Heart left ventricle (tissue), 16 donors: Measurements from ENCODE around the gene KMT5B. TPM values are rescaled to one million over a fixed set of nuclear protein-coding genes. Genes with fewer than 3 reads are reported as not detected.

Experiments used
- ATAC-seq, 4 donors: fragments of 200-7000 bp; cut with Tn5 transposase; one replicate each; pipeline ENCODE4 v1.9.1; 2020 to 2022; ENCODE audit warnings: moderate library complexity in 4 of 4, mild to moderate bottlenecking in 3 of 4, moderate number of reproducible peaks in 1 of 4
- DNase-seq, 5 donors: peaks; one replicate each; pipeline ENCODE4 v3.0.0-alpha.2; 2020
- H3K27ac ChIP-seq, 12 donors: fragments of 200-600 bp; sonication (generic) in 4 of 12; one replicate each; pipeline versions ENCODE4 v1.5.0 to v1.8.0; 2016 to 2022; ENCODE audit warnings: mild to moderate bottlenecking in 2 of 12
- H3K27me3 ChIP-seq, 9 donors: fragments of 200-600 bp; sonication (generic) in 2 of 9; one replicate each; pipeline versions ENCODE4 v1.5.1 to v1.8.0; 2016 to 2022; ENCODE audit warnings: mild to moderate bottlenecking in 3 of 9
- H3K36me3 ChIP-seq, 9 donors: fragments of 200-600 bp; sonication (generic) in 2 of 9; one replicate each; pipeline versions ENCODE4 v1.5.0 to v1.8.0; 2018 to 2022; ENCODE audit warnings: mild to moderate bottlenecking in 2 of 9
- H3K4me1 ChIP-seq, 12 donors: fragments of 200-600 bp; sonication (generic) in 4 of 12; one replicate each; pipeline versions ENCODE4 v1.5.0 to v1.8.0; 2016 to 2022; ENCODE audit warnings: mild to moderate bottlenecking in 3 of 12
- H3K4me3 ChIP-seq, 12 donors: fragments of 200-600 bp; sonication (generic) in 4 of 12; one replicate each; pipeline versions ENCODE4 v1.5.0 to v1.8.0; 2017 to 2022; ENCODE audit warnings: mild to moderate bottlenecking in 9 of 12, moderate library complexity in 4 of 12
- H3K9me3 ChIP-seq, 12 donors: fragments of 200-600 bp; sonication (generic) in 4 of 12; one replicate each; pipeline versions ENCODE4 v1.5.0 to v1.8.0; 2016 to 2022; ENCODE audit warnings: mild to moderate bottlenecking in 1 of 12
- POLR2A ChIP-seq, 2 donors: fragments of 450-650 bp; IDR thresholded peaks; one replicate each; pipeline ENCODE4 v1.6.1; 2017; ENCODE audit warnings: antibody characterized with exemption in 2 of 2, mild to moderate bottlenecking in 2 of 2, moderate library complexity in 2 of 2
- WGBS, 4 donors: extraction: QIAGEN DNeasy Blood & Tissue Kit in 2 of 4; methylation state at CpG; one replicate each; pipeline versions ENCODE4 v1.1.5 to v1.1.7; 2013 to 2018; 5-methylcytosine and 5-hydroxymethylcytosine counted together
- intact Hi-C, 10 donors: fragments of 100-400 bp; cut with DNase I; formaldehyde crosslinking; loops; one replicate each; pipeline versions ENCODE4 v1.11.1 to v1.14.2; 2022
- polyA plus RNA-seq, 2 donors: library from polyadenylated mRNA; stranded (reverse); fragments of 200-250 nt; gene quantifications; one replicate each; pipeline ENCODE4 v1.2.3, GENCODE V29; 2013
- total RNA-seq, 9 donors: library from RNA; depleted of rRNA in 2 of 9; stranded (reverse); fragments of >200 nt in 2 of 9; fragmentation: NEBNext Ultra II Directional in 3 of 9; extraction: Animal tissue kit (Norgen Biotek cat#: 25700) in 3 of 9; gene quantifications; one replicate each; pipeline versions ENCODE4 v1.1.0 to v1.2.4, GENCODE V29; 2016 to 2023
- TF ChIP-seq, protein P1 (sequence below), 12 donors: fragments of 200-600 bp; sonication (generic) in 4 of 12; IDR thresholded peaks; one replicate each; pipeline versions ENCODE4 v1.5.0 to v1.8.0; 2018 to 2022; ENCODE audit warnings: antibody characterized with exemption in 12 of 12, mild to moderate bottlenecking in 5 of 12
- donor health status: ischemic (EF 13 %, LVEDD 7.1; RV severe dilation, severe dysfunction).
- donor health status: healthy with polysubstance abuse.
- donor health status: DM: no; HTN: yes; CAD: no.
- donor health status: DM: no; HTN: no; CAD: no.
- donor health status: ischemic (EF 25% LVEDD 6.9; RV normal size, moderate dysfunction).
- donor health status: ischemic (EF 25% LVEDD 5.7; RV mildly dilated, moderate dysfunction).
- donor health status: healthy.
- donor health status: DM: yes; HTN: yes; CAD: no.
- donor health status: ischemic (EF 35%, LVEDD 5.7; RV mildly dilated, moderate dysfunction).
- donor health status: nonischemic (EF 11% LVEDD 7.7; RV severe dilation, severe dysfunction).
- donor health status: DM: yes; HTN: yes; CAD: no.
- donor health status: PGD.
- donor health status: ischemic (EF 29% LVEDD 5.4; RV normal size, mild dysfunction).
- donor health status: nonischemic (EF 23%, LVEDD 6.1; RV moderate dilation, normal function).

KMT5B gene
- total and polyA plus RNA-seq, 11 donors: 15.5 to 37.0 (median 26.5) TPM

DNA sequence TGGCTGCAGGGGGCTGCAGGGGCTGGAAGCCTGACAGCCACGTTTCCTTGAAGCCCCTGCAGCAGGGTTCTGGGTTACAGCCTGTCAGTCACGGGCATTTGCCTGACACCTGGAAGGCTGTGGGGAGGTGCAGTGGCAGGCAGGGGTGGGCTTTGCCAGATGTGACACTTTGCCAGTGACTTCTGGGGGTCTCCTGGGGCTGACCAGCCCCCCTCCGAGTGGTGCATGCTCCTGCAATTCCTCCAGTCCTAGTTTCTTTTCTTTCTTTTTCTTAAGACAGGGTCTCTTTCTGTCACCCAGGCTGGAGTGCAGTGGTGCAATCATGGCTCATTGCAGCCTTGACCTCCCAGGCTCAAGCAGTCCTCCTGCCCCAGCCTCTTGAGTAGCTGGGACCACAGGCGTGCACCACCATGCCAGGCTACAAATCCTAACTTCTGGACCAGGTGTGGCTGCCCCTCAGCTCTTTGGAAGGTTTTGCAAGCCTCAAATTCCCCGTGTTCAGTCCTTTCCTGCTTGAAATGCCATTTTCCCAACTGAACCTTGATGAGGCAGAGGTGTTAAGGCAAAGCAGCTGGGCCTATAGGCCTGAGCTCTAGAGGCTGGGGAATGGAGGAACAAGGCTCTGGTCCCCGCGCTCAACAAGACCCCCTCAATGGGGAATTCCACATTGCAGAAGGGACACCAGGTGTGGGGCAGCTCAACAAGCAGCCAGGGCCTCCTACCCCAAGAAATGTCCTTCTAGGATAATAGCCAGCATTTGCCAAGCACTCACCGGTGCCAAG lies 71.7 kb downstream of the KMT5B start:
- no peak for TF ChIP-seq POLR2A (IDR thresholded peaks at IDR 0.05)
- TF ChIP-seq, protein P1, sequence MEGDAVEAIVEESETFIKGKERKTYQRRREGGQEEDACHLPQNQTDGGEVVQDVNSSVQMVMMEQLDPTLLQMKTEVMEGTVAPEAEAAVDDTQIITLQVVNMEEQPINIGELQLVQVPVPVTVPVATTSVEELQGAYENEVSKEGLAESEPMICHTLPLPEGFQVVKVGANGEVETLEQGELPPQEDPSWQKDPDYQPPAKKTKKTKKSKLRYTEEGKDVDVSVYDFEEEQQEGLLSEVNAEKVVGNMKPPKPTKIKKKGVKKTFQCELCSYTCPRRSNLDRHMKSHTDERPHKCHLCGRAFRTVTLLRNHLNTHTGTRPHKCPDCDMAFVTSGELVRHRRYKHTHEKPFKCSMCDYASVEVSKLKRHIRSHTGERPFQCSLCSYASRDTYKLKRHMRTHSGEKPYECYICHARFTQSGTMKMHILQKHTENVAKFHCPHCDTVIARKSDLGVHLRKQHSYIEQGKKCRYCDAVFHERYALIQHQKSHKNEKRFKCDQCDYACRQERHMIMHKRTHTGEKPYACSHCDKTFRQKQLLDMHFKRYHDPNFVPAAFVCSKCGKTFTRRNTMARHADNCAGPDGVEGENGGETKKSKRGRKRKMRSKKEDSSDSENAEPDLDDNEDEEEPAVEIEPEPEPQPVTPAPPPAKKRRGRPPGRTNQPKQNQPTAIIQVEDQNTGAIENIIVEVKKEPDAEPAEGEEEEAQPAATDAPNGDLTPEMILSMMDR (IDR thresholded peaks at IDR 0.05): no peak
- ATAC-seq (no peak), DNase-seq (no peak)
- WGBS, 4 donors: 79 to 87% (median 83%) methylated on average over 5 to 8 of the region's 8 CpGs
- Histone ChIP-seq H3K4me1 (peaks cover 0 to 38% (median 9%) of the 10 kb centered on the region in 12 donors), H3K4me3 (no peak overlapping the region), H3K36me3 (no peaks in the 10 kb centered on the region), H3K27me3 (no peaks in the 10 kb centered on the region), H3K27ac (no peak overlapping the region), H3K9me3 (no peaks in the 10 kb centered on the region)
- intact Hi-C loops: no loop called here

DNA sequence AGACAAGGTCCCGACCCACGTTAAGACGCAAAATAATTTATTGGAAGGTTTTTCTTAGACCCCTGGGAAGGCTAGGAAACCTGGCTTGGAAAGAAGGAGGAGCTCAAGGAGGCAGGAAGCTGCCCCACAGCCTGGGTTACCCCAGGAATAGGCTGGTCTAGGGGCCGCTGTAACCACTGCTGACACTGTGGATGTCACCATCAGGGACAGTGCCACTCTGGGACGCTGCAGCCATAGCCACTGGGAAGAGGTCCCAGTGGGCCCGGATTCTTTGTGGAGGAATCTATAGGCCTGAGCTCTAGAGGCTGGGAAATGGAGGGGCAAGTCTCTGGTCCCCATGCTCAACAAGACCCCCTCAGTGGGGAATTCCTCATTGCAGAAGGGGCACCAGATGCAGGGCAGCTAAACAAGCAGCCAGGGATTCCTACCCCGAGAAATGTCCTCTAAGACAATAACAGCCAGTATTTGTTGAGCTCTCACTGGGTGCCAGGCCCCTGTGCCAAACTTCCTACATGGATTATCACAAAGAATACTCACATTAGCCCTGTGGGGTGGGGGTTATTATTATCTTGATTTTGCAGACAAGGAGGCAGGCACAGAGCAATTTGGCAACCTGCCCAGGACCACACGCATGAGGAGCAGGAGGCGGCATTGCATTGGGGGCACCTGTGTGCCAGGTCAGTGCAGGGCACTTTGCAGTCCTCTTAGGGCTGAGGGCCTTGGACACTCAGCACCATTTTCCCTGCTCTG lies 72.4 kb downstream of the KMT5B start:
- WGBS, 4 donors: 76 to 83% (median 80%) methylated on average over 7 to 9 of the region's 9 CpGs
- Histone ChIP-seq H3K9me3 (no peaks in the 10 kb centered on the region), H3K27ac (no peak overlapping the region), H3K4me1 (peaks cover 0 to 30% (median 4%) of the 10 kb centered on the region in 12 donors), H3K36me3 (no peaks in the 10 kb centered on the region), H3K27me3 (no peaks in the 10 kb centered on the region), H3K4me3 (no peak overlapping the region)
- no peak for TF ChIP-seq POLR2A (IDR thresholded peaks at IDR 0.05)
- TF ChIP-seq, protein P1 (IDR thresholded peaks at IDR 0.05): no peak
- intact Hi-C loops: no loop called here
- no peak for DNase-seq
- no peak for ATAC-seq

DNA sequence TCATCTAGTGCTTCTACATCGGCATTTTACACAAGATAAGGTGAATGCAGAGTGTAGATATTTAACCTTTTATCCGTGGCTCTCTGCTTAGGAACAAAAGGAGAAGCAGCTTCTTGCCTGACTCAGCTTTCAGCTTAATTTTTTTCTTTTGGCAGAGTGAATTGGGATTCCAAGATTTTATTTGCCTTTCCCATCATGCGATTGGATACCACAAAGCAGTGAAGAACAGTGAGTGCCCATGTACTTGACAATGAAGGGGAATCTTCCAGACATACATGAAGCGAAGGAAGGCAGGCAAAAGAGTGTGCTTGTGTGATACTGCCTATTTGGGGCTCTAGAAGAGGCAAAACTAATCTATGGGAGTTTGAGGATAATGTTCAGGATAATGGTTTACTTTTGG lies 74.9 kb downstream of the KMT5B start:
- H3K36me3 ChIP-seq: no peaks in the 10 kb centered on the region
- DNase-seq (no peak), ATAC-seq (no peak)
- no peak for TF ChIP-seq POLR2A (IDR thresholded peaks at IDR 0.05)
- TF ChIP-seq, protein P1 (IDR thresholded peaks at IDR 0.05): no peak
- no peaks in the 10 kb centered on the region for H3K27me3 ChIP-seq
- intact Hi-C loops: no loop called here
- WGBS, 4 donors: 46 to 64% (median 59%) methylated on average over 4 of the region's 4 CpGs
- peak overlapping the region in 1 of 12 donors; percentile 6 for H3K4me3 ChIP-seq
- no peaks in the 10 kb centered on the region for H3K9me3 ChIP-seq
- H3K27ac ChIP-seq: peak overlapping the region in 1 of 12 donors; percentile 15
- H3K4me1 ChIP-seq: peaks cover 0 to 23% (median 0%) of the 10 kb centered on the region in 12 donors

DNA sequence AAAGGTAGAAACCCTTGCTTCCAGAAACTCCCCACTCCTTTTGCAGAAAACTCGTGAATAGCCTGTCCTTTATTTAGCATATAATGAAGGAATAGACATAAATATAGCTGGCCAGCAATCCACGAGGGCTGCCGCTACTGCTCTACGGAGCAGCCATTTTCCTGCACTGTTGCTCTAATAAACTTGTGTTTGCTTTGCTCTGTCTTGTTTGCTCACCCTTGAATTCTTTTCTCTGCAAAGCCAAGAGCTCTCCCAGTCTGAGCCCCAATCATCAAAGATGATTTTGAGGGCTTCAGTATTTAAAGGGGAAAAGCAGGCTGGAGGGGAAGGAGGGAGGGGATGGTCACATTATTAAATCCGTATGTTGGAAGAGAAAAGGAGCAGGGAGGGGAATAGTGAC lies 75.3 kb downstream of the KMT5B start:
- Histone ChIP-seq H3K36me3 (no peaks in the 10 kb centered on the region), H3K9me3 (no peaks in the 10 kb centered on the region), H3K27ac (peak overlapping the region in 1 of 12 donors; percentile 15), H3K27me3 (no peaks in the 10 kb centered on the region), H3K4me1 (peaks cover 0 to 23% (median 0%) of the 10 kb centered on the region in 12 donors), H3K4me3 (peak overlapping the region in 1 of 12 donors; percentile 6)
- DNase-seq (no peak), ATAC-seq (no peak)
- intact Hi-C loops: no loop called here
- 49 to 67% (median 60%) methylated on average over 5 of the region's 5 CpGs for WGBS, 4 donors
- no peak for TF ChIP-seq POLR2A (IDR thresholded peaks at IDR 0.05)
- TF ChIP-seq, protein P1 (IDR thresholded peaks at IDR 0.05): no peak
